ENCODE measurements around the gene FAM117A.

Gene FAM117A

GRCh38 chr17:49757151-49757777 is 6.7 kb downstream of the FAM117A start:
- Histone ChIP-seq H3K9me3 (ENCODE audit: control insufficient read depth, insufficient read depth, low read depth, low read length) (no peaks in the 10 kb centered on the region), H3K4me3 (ENCODE audit: low read depth, low read length) (no peak overlapping the region), H3K36me3 (ENCODE audit: control insufficient read depth in 2 of 2, insufficient read depth in 1 of 2, low read length in 2 of 2) (peaks cover 0 to 3% of the 10 kb centered on the region in 2 experiments; a peak in 2 of 3 replicates), H3K4me1 (ENCODE audit: control insufficient read depth, insufficient read depth, low read length) (peaks cover 2% of the 10 kb centered on the region; the same call in 1 of the 2 replicates), H3K27ac (ENCODE audit: extremely low read depth, low read depth, low read length) (no peak overlapping the region)
- no peak for TF ChIP-seq ZEB2 (tag by site-specific recombination; IDR thresholded peaks at IDR 0.05)
- no peak for TF ChIP-seq ZNF707 (tag by site-specific recombination; IDR thresholded peaks at IDR 0.05)
- peak; percentile 68 for TF ChIP-seq ZNF341 (tag by site-specific recombination; IDR thresholded peaks at IDR 0.05; ENCODE audit: low read depth)
- POLR2A ChIA-PET = no interaction called here
- CTCF ChIA-PET = interaction anchor here (0.6 to 0.7 kb wide), 2 partner anchors 61 to 186 kb away, joined by 3 read pairs; no protein-coding TSS in a partner anchor

GRCh38 chr17:49756323-49757150 is 7.4 kb downstream of the FAM117A start:
- no peak overlapping the region for H3K27ac ChIP-seq (ENCODE audit: extremely low read depth, low read depth, low read length)
- peaks cover 0 to 3% of the 10 kb centered on the region in 2 experiments; a peak in 2 of 3 replicates for H3K36me3 ChIP-seq (ENCODE audit: control insufficient read depth in 2 of 2, insufficient read depth in 1 of 2, low read length in 2 of 2)
- no peaks in the 10 kb centered on the region for H3K9me3 ChIP-seq (ENCODE audit: control insufficient read depth, insufficient read depth, low read depth, low read length)
- peaks cover 2% of the 10 kb centered on the region; the same call in 1 of the 2 replicates for H3K4me1 ChIP-seq (ENCODE audit: control insufficient read depth, insufficient read depth, low read length)
- CTCF ChIA-PET = interaction anchor here (0.7 to 0.8 kb wide), 4 partner anchors 47 to 199 kb away, joined by 3 to 4 read pairs (median 3); no protein-coding TSS in a partner anchor
- POLR2A ChIA-PET = interaction anchor here (0.6 to 7.0 kb wide), 3 partner anchors 7 to 342 kb away, joined by 5 to 53 read pairs (median 6); partner anchors contain the start of genes FAM117A, KAT7 and PHB1
- no peak for TF ChIP-seq ZNF513 (tag by site-specific recombination; IDR thresholded peaks at IDR 0.05)
- 0 out of 2 replicates have a peak, but pooled peaks have one; percentile 13 for TF ChIP-seq ZNF18 (tag by site-specific recombination; IDR thresholded peaks at IDR 0.05)
- H3K4me3 ChIP-seq (ENCODE audit: low read depth, low read length) = no peak overlapping the region

GRCh38 chr17:49755663-49756283 is 8.2 kb downstream of the FAM117A start:
- Histone ChIP-seq H3K4me1 (ENCODE audit: control insufficient read depth, insufficient read depth, low read length) (peaks cover 2% of the 10 kb centered on the region; the same call in 1 of the 2 replicates), H3K9me3 (ENCODE audit: control insufficient read depth, insufficient read depth, low read depth, low read length) (no peaks in the 10 kb centered on the region), H3K4me3 (ENCODE audit: low read depth, low read length) (no peak overlapping the region), H3K36me3 (ENCODE audit: control insufficient read depth in 2 of 2, insufficient read depth in 1 of 2, low read length in 2 of 2) (peaks cover 0 to 3% of the 10 kb centered on the region in 2 experiments; a peak in 2 of 3 replicates), H3K27ac (ENCODE audit: extremely low read depth, low read depth, low read length) (no peak overlapping the region)
- CTCF ChIA-PET = interaction anchor here (0.7 to 0.8 kb wide), 4 partner anchors 46 to 198 kb away, joined by 3 to 4 read pairs (median 3); no protein-coding TSS in a partner anchor
- POLR2A ChIA-PET = interaction anchor here (1.2 to 7.0 kb wide), 2 partner anchors 8 to 32 kb away, joined by 6 to 53 read pairs; partner anchors contain the start of genes FAM117A and KAT7
- TF ChIP-seq ZIC2 (tag by site-specific recombination; IDR thresholded peaks at IDR 0.05) (no peak), PRDM1 (tag by site-specific recombination; IDR thresholded peaks at IDR 0.05) (peak; percentile 54; the same call in 1 of the 2 replicates), ZNF555 (tag by site-specific recombination; conservative IDR thresholded peaks at IDR 0.05) (no peak), ZXDB (tag by site-specific recombination; IDR thresholded peaks at IDR 0.05) (no peak), ZNF394 (tag by site-specific recombination; IDR thresholded peaks at IDR 0.05; ENCODE audit: borderline replicate concordance) (no peak), ZNF2 (tag by site-specific recombination; IDR thresholded peaks at IDR 0.05) (no peak), WT1 (tag by site-specific recombination; IDR thresholded peaks at IDR 0.05) (no peak), ZBTB10 (tag by site-specific recombination; IDR thresholded peaks at IDR 0.05) (no peak), ZSCAN23 (tag by site-specific recombination; IDR thresholded peaks at IDR 0.05) (no peak), PRDM10 (tag by site-specific recombination; IDR thresholded peaks at IDR 0.05) (peak; percentile 27; the same call in 1 of the 2 replicates)
